SJSA1 (cell line): ENCODE data around the gene CTU2. TPM values are rescaled to one million over a fixed set of nuclear protein-coding genes. Genes with fewer than 3 reads are reported as not detected.
A peak's percentile ranks its signal among the peaks of the same experiment; 100 is the strongest.

Experiments
- DNase-seq, 2 experiments: peaks; one replicate each; pipeline ENCODE4 v3.0.0-alpha.2; 2015 to 2020; ENCODE audit warnings: low spot score in 2 of 2, low read depth in 1 of 2
- H3K27ac ChIP-seq: fragments of 250-450 bp; sonication (Bioruptor Pico); 2 replicates; pipeline ENCODE4 v1.5.1; 2020; ENCODE audit warnings: mild to moderate bottlenecking, moderate library complexity
- H3K27me3 ChIP-seq: fragments of 250-450 bp; sonication (Bioruptor Pico); replicated peaks from 2 replicates; pipeline ENCODE4 v1.5.1; 2020; ENCODE audit warnings: mild to moderate bottlenecking, moderate library complexity
- H3K36me3 ChIP-seq: fragments of 250-450 bp; sonication (Bioruptor Pico); 2 replicates; pipeline ENCODE4 v1.5.1; 2020; ENCODE audit warnings: mild to moderate bottlenecking
- H3K4me1 ChIP-seq: fragments of 250-450 bp; sonication (Bioruptor Pico); replicated peaks from 2 replicates; pipeline ENCODE4 v1.6.1; 2021; ENCODE audit warnings: mild to moderate bottlenecking
- H3K4me3 ChIP-seq: fragments of 250-450 bp; sonication (Bioruptor Pico); 2 replicates; pipeline ENCODE4 v1.5.1; 2020; ENCODE audit warnings: mild to moderate bottlenecking
- H3K9me3 ChIP-seq: fragments of 250-450 bp; sonication (Bioruptor Pico); replicated peaks from 2 replicates; pipeline ENCODE4 v1.5.1; 2020; ENCODE audit warnings: mild to moderate bottlenecking
- total RNA-seq: library from RNA; depleted of rRNA; stranded (reverse); fragments of >200 nt; shearing (Covaris generic); gene quantifications from 2 replicates; pipeline ENCODE4 v1.2.3, GENCODE V29; 2014

The CTU2 gene
- total RNA-seq, 1 experiment from 2014 or later, result 17.9 TPM

DNA sequence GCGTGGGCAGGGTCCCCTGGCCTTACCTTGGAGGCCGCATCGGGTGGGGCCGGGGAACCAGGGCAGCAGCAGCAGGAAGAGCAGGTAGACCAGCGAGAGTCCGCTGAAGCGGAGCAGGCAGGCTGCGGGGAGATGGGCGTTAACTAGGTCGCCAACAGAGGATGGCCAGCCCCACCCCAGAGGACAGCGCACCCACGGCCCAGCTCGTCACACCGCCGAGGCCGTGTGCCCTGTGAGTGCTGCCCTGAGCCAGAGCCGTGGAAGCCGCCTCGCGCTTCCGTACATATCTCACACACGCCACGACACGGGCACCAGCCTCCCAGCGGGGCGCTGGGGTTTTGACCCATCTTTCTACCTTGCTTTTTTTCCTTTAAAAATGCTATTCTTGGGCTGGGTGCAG, 43.1 kb downstream of the CTU2 start:
- no peak overlapping the region for H3K4me3 ChIP-seq
- peaks cover 76% of the 10 kb centered on the region for H3K36me3 ChIP-seq
- no peak for DNase-seq
- no peaks in the 10 kb centered on the region for H3K9me3 ChIP-seq
- H3K27me3 ChIP-seq, result no peaks in the 10 kb centered on the region
- peaks cover 12% of the 10 kb centered on the region for H3K4me1 ChIP-seq
- no peak overlapping the region for H3K27ac ChIP-seq

DNA sequence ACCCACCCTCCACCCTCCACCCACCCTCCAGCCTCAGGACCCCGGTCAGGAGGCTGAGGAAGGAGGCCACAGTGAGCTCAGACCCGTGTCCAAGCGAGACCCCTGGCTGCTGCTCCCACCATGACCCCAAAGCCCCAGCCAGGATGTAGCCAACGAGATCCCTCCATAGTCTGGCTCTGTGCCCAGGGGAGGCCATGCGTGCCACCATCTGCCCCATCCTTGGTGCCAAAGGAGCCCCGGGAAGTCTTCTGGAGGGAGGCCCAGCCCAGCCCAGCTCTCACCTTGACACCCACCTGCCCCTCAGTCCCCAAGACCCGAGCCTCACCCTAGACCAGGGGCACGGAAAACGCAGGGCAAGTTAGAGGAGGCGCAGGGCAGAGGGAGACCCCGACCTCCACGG, 44.6 kb downstream of the CTU2 start:
- Histone ChIP-seq H3K4me1 (peaks cover 27% of the 10 kb centered on the region), H3K27me3 (no peaks in the 10 kb centered on the region)

DNA sequence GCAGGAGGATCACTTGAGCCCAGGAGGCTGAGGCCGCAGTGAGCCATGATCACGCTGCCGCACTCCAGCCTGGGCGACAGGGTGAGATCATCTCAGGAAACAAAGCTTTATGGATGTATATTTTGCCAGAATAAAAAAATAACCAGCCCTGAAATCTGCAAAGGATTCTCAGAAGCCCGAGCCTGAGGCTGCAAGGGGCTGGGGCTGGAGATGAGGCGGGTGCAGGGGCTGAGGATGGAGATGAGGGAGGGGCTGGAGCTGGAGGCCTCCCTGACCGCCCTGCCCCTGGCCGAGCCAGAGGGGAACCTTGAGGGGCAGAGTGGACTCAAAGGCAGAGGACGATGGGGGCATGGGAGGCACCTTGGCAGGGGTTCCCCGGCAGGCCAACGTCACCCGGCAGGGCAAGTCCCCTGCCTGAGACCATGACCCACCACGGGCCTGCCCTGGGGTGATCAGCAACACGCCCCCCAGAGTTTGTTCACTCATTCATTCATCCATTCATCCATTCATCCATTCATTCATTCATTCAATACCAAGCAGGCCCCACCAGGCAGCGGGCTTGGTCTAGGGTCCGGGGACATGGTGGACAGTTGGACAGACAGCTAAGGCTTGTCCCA, 46.2 kb downstream of the CTU2 start:
- H3K9me3 ChIP-seq, result no peaks in the 10 kb centered on the region
- no peaks in the 10 kb centered on the region for H3K27me3 ChIP-seq
- H3K4me1 ChIP-seq, result peaks cover 34% of the 10 kb centered on the region
- no peak for DNase-seq
- no peak overlapping the region for H3K4me3 ChIP-seq
- H3K36me3 ChIP-seq, result peaks cover 76% of the 10 kb centered on the region
- no peak overlapping the region for H3K27ac ChIP-seq

More for the DNA sequence above, 44.6 kb downstream of the CTU2 start:
- no peak overlapping the region for H3K27ac ChIP-seq
- no peak overlapping the region for H3K4me3 ChIP-seq
- no peaks in the 10 kb centered on the region for H3K9me3 ChIP-seq
- no peak for DNase-seq
- H3K36me3 ChIP-seq, result peaks cover 80% of the 10 kb centered on the region

DNA sequence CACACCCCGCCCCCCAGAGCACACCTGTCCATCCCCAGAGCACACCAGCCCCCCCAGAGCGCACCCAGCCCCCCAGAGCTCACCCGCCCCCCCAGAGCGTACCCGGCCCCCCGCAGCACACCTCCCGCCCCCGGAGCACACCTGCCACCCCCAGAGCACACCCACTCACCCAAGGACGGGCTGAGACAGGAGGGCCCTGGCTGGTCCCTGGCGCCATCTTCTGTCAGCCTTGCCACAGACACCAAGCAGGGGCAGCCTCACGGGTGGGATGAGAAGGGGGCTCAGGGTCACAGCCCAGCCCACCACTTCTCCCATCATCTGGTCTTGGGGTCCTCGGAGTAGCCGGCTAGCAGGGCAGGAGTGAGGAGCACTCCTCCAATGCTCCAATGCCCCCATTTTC, 46.9 kb downstream of the CTU2 start:
- no peak for DNase-seq
- no peaks in the 10 kb centered on the region for H3K9me3 ChIP-seq

DNA sequence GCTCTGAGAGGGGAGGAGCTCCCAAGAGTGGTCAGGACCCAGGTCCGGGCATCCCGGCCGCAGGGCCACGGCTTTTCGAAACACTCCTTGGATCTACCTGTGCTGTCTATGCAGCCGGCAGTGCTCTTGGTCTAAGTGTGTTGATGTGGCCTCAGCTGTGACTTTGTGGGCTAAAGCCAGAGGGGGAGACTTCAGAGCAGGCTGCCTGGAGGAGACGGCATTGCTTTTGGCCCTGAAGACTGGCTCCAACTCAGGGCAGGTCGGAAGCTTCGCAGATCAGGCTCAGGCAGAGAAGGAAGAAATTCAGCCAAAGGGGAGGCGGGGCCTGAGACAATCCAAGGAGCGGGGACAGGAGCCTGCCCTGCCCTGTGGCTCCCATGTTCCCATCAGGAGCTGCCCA, 47.3 kb downstream of the CTU2 start:
- Histone ChIP-seq H3K27ac (peak overlapping the region; percentile 21; the same call in 1 of the 2 replicates), H3K4me3 (no peak overlapping the region)

More for the DNA sequence above, 46.9 kb downstream of the CTU2 start:
- no peak overlapping the region for H3K4me3 ChIP-seq
- no peak overlapping the region; the same call in 1 of the 2 replicates for H3K27ac ChIP-seq
- H3K4me1 ChIP-seq, result peaks cover 35% of the 10 kb centered on the region
- peaks cover 74% of the 10 kb centered on the region for H3K36me3 ChIP-seq
- no peaks in the 10 kb centered on the region for H3K27me3 ChIP-seq

DNA sequence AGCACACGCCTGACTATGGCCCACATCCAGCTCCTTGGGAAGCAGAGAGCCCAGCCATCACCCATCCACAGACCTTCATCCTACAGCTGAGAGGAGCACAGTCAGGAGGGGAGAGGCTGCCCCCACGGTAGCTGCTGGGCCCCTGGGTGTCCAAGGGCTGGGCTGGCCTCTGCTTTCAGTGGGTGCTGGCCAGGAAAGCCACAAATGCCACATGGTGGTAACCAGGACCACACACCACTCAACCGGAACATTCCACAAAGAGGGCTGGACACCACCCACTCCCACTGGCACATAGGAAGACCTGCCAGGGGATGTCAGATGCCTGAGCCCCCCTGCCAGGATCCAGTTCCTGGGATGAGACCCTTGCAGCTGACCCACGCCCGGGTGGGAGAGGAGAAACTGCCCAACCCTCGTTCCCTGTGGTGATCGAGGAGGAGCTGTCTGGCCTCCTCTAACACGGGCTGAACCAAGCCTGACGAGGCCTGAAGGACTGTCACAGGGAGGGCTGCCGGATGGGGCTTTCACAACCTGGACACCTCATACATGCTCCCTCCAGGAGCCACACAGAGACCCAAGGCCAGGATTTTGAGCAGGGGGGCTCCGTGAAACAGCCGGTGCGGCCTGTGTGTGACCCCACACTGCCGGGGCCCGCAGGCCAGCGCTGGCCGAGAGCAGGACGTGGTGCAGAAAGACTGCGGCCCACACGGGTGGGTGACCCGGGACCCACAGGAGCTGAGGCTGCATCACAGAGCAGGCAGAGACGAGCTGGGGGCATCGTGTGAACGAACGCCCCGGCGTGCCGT, 48.0 kb downstream of the CTU2 start:
- Histone ChIP-seq H3K4me3 (no peak overlapping the region), H3K4me1 (peaks cover 47% of the 10 kb centered on the region), H3K27ac (peak overlapping the region; percentile 21; the same call in 1 of the 2 replicates), H3K27me3 (no peaks in the 10 kb centered on the region), H3K36me3 (peaks cover 78% of the 10 kb centered on the region), H3K9me3 (no peaks in the 10 kb centered on the region)
- peak; percentile 76 to 80 for DNase-seq

More for the DNA sequence above, 47.3 kb downstream of the CTU2 start:
- peaks cover 74% of the 10 kb centered on the region for H3K36me3 ChIP-seq
- peaks cover 40% of the 10 kb centered on the region for H3K4me1 ChIP-seq
- no peak for DNase-seq
- H3K27me3 ChIP-seq, result no peaks in the 10 kb centered on the region
- H3K9me3 ChIP-seq, result no peaks in the 10 kb centered on the region

DNA sequence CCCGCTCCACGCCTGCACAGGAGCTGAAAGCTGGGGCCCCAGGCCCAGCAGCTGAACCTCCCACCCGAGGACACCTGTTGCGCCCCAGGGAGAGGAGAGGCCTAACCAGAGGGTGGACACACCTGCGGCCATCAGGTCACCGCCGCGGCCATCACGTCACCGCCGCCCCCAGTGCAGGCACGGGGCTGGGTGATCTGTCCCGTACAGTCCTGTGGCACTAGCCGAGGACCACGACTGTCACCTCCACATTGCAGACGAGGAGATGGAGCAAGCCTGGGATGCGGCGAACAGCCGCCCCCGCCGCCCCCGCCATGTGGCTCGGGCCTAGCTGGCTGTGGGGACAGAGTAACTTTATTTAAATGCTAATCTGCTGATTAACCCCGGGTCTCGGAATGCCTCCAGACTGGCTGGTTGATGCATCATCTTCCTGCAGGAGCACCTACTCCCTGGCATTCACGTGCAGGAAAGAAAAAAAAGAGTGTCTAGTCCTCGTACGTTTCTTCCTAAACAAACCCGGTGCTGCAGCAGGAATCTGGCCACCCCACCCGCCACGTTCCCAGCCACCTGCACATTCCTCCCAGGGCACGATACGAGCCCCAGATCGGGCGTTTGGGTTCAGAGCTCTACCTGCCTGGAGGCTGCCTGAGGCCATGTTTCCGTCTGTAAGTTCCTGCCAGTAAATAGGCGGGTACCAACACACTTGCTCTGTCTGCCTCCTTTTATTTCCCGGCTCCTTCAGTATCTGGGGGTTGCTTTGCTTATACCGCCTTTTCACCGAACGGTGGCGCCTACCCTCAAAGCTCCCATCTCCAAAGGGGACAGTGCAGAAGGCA, 48.8 kb downstream of the CTU2 start:
- peak overlapping the region; percentile 21; the same call in 1 of the 2 replicates for H3K27ac ChIP-seq
- no peak overlapping the region for H3K4me3 ChIP-seq
- peak in 1 of 2 experiments; percentile 35 for DNase-seq
- H3K9me3 ChIP-seq, result no peaks in the 10 kb centered on the region
- H3K4me1 ChIP-seq, result peaks cover 52% of the 10 kb centered on the region
- H3K36me3 ChIP-seq, result peaks cover 74% of the 10 kb centered on the region
- H3K27me3 ChIP-seq, result no peaks in the 10 kb centered on the region

DNA sequence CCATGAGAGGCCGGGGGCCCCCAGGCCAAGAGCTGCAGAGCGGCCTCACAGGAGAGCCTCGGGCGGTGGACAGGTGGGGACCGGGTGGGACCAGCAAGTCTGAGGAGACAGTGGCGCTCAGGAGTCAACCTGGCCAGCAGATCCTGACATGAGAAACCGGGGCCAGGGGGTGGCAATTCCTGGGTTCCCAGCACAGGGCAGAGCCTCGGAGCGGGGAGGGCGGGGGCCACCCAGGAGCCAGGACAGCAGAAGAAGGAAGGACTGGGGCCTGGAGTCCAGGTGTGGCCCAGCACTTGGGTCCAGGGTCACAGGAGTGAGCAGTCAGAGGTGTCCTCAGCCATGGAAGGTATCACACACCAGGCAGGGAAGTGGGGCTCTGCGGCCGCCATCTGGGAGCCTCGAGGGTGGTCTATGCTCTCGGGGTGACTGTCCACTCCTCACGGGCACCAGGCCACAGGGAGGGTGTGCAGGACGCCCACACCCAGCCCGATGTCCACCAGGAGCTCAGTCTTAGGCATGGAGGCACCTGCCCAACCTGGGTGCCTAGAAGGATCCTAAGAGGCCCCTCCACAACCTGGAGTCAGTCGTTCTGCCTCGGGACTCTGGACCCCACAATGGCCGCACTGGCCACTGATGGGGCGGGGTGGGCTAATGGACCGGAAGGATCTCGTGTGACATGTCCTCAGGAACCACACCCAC, 49.6 kb downstream of the CTU2 start:
- peaks cover 54% of the 10 kb centered on the region for H3K4me1 ChIP-seq
- H3K27ac ChIP-seq, result no peak overlapping the region
- DNase-seq, result no peak
- peaks cover 76% of the 10 kb centered on the region for H3K36me3 ChIP-seq
- H3K9me3 ChIP-seq, result no peaks in the 10 kb centered on the region
- no peak overlapping the region for H3K4me3 ChIP-seq
- no peaks in the 10 kb centered on the region for H3K27me3 ChIP-seq

DNA sequence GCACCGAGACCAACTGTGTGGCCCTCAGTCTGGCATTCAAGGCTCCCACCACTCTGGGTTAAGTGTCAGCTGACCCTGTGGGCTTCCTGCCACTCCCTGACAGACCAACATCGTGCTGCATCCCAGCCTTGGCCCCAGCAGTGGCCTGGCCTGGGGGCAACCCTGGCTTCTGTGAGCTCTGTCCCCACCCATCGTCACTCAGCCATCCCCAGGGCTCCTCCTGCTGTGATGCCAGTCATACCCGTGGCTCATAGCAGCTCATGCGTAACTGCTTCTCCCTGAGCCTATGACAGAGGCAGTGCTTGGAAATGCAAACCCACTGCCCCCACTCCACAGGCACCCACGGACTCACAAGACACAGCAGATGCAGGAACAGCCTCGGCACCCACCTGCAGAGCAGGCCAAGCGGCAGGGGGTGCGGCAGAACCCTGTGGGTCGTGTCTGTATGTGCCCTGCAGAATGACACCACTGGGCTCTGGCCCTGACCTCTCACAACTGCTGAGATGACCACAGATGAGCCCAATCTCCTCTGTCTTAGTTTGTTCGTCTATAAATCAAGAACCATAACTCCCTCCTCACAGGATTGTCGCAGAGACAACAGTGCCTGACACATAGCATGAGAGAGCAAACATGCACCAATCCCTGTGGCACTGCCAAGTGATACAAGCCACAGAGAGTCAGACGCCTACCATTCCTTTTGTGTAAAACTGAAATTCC, 52.1 kb downstream of the CTU2 start:
- H3K27me3 ChIP-seq, result no peaks in the 10 kb centered on the region
- H3K9me3 ChIP-seq, result no peaks in the 10 kb centered on the region
- H3K36me3 ChIP-seq, result peaks cover 78% of the 10 kb centered on the region
- no peak overlapping the region for H3K4me3 ChIP-seq
- peaks cover 57% of the 10 kb centered on the region for H3K4me1 ChIP-seq
- no peak overlapping the region for H3K27ac ChIP-seq
- no peak for DNase-seq

DNA sequence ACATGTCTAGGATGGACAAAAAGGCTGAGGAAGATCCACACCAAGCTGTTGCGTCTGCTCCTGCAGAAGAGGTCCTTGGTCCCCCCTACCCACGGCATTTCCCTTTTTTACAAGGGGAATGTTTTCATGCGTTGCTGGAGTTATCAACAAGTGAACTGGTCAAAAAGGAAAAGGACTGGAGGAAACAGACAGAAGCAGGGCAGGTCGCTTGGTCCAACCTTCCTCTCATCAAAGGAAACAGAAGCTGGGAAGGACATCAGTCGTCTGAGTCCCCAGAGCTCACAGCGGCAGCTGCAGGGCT, 52.6 kb downstream of the CTU2 start:
- no peaks in the 10 kb centered on the region for H3K9me3 ChIP-seq
- DNase-seq, result no peak
- no peaks in the 10 kb centered on the region for H3K27me3 ChIP-seq
- no peak overlapping the region for H3K27ac ChIP-seq
- H3K4me3 ChIP-seq, result no peak overlapping the region
- H3K36me3 ChIP-seq, result peaks cover 78% of the 10 kb centered on the region
- peaks cover 57% of the 10 kb centered on the region for H3K4me1 ChIP-seq

DNA sequence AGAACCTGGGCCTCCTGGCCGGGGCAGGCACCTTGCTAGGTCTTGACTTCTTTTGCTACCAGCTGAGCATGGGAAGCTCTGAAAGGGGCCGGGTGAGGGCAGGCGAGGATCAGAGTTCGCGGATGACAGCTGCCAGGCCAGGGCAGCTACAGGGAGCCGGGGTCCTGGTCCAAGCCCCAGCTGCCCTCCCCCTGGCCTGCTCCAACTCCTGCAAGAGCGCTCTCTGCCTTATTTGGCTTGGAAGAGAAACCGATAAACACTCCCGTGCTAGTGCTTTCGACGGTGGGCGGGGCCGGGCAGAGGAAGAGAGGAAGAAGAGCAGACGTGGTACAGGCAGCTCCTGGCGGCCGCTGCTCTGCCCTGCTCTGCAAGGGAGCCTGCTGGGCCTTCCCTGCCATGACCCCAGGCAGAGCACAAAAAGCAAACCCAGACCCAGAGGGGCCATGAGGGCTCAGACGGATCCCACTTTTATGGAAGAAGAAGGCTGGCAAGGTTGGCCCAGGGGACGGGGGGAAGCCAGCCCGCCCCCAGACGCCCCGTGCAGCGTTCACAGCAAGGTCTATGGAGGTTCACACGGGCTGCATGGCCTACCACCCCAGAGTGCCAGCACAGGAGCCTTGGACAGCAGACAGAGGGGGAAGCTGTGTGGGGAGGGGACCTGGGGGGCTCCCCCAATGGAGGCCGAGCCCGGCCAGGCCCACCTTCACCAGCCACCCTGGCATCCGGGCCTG, 53.1 kb downstream of the CTU2 start:
- Histone ChIP-seq H3K4me1 (peaks cover 57% of the 10 kb centered on the region), H3K27ac (no peak overlapping the region), H3K27me3 (no peaks in the 10 kb centered on the region), H3K4me3 (no peak overlapping the region), H3K36me3 (peaks cover 79% of the 10 kb centered on the region), H3K9me3 (no peaks in the 10 kb centered on the region)
- DNase-seq, result no peak

DNA sequence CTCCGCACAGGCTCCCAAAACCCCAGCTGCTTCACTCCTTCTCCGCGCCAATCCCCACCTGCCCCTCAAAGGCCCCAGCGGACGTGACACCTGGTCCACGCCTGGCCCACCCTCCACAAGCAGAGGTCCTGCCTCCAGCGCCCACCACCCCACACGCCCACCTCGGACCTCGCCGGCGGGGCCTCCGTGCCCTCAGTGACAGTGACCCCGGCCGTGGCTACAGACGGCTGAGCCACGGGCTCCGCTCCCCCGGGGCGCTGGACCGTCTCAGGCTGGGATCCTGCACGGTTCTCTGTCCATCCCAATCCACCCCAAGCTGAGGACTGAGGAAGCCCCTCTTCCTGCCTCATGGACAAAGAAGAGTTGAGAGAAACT, 53.7 kb downstream of the CTU2 start:
- Histone ChIP-seq H3K27me3 (no peaks in the 10 kb centered on the region), H3K4me1 (peaks cover 56% of the 10 kb centered on the region), H3K9me3 (no peaks in the 10 kb centered on the region), H3K4me3 (no peak overlapping the region), H3K36me3 (peaks cover 77% of the 10 kb centered on the region), H3K27ac (no peak overlapping the region)
- DNase-seq, result no peak
